B cell (primary cell): ENCODE results near the gene CDH18. TPM values are rescaled to one million over a fixed set of nuclear protein-coding genes. Genes with fewer than 3 reads are reported as not detected.

Experiments
- ATAC-seq: fragments of 200-7000 bp; cut with Tn5 transposase; one replicate; pipeline ENCODE4 v1.10.0; 2021; ENCODE audit warnings: low read depth, mild to moderate bottlenecking, moderate number of reproducible peaks, moderate library complexity
- CTCF ChIA-PET: fragments of 350-600 bp; sonication (Branson Sonifier 250); formaldehyde crosslinking; loops from one replicate; lab custom pipeline; 2021; ENCODE audit warnings: antibody characterized with exemption, inconsistent platforms; lab: Charles Lee
- POLR2A ChIA-PET: fragments of 350-600 bp; sonication (Branson Sonifier 250); formaldehyde crosslinking; loops from one replicate; lab custom pipeline; 2021; ENCODE audit warnings: antibody characterized with exemption; lab: Charles Lee
- DNase-seq: peaks from one replicate; pipeline ENCODE4 v3.0.0; 2013
- H2AFZ ChIP-seq: 2 replicates; pipeline ENCODE4 v1.6.1; 2012; ENCODE audit warnings: mild to moderate bottlenecking, low read depth, low read length; ENCODE audit not compliant: insufficient read depth, poor library complexity, severe bottlenecking
- H3K27ac ChIP-seq, 2 donors: 1 replicate in 1 of 2; 2 replicates in 1 of 2; pipeline ENCODE4 v1.5.1; 2012 to 2013; ENCODE audit warnings: low read length in 2 of 2, mild to moderate bottlenecking in 2 of 2, moderate library complexity in 1 of 2
- H3K27me3 ChIP-seq, 4 experiments: fragments of 200-600 bp in 1 of 4; sonication (generic) in 1 of 4; replicated peaks in 1 of 4; 1 replicate in 2 of 4; 2 replicates in 2 of 4; pipeline versions ENCODE4 v1.6.1 to v1.7.0; 2013 to 2016; ENCODE audit warnings: low read length in 3 of 4, mild to moderate bottlenecking in 2 of 4, mixed read lengths in 1 of 4, moderate library complexity in 1 of 4; ENCODE audit not compliant: insufficient read depth in 4 of 4, control insufficient read depth in 3 of 4; ENCODE audit errors: control extremely low read depth in 1 of 4
- H3K36me3 ChIP-seq, 2 experiments: replicated peaks in 1 of 2; 1 replicate in 1 of 2; 2 replicates in 1 of 2; pipeline versions ENCODE4 v1.6.1 to v1.7.1; 2013; ENCODE audit warnings: low read length in 1 of 2; ENCODE audit not compliant: insufficient read depth in 2 of 2, control insufficient read depth in 1 of 2; ENCODE audit errors: control extremely low read depth in 1 of 2, extremely low read depth in 1 of 2
- H3K4me1 ChIP-seq, 2 donors: fragments of 200-600 bp in 1 of 2; sonication (generic) in 1 of 2; 1 replicate in 1 of 2; 2 replicates in 1 of 2; pipeline versions ENCODE4 v1.5.1 to v1.6.1; 2013 to 2017; ENCODE audit warnings: low read length in 2 of 2; ENCODE audit not compliant: control insufficient read depth in 2 of 2, insufficient read depth in 2 of 2
- H3K4me2 ChIP-seq: replicated peaks from 2 replicates; pipeline ENCODE3; 2012; ENCODE audit warnings: mild to moderate bottlenecking, low read depth, low read length; ENCODE audit not compliant: poor library complexity, severe bottlenecking
- H3K4me3 ChIP-seq, 5 experiments: fragments of 200-600 bp in 1 of 5; sonication (generic) in 1 of 5; 1 replicate in 3 of 5; 2 replicates in 2 of 5; pipeline versions ENCODE4 v1.5.1 to v1.7.0; 2011 to 2016; ENCODE audit warnings: low read length in 4 of 5, mild to moderate bottlenecking in 4 of 5, low read depth in 2 of 5, control low read depth in 1 of 5, moderate library complexity in 1 of 5; ENCODE audit not compliant: insufficient read depth in 1 of 5; ENCODE audit errors: control extremely low read depth in 1 of 5, extremely low read depth in 1 of 5
- H3K79me2 ChIP-seq: fragments of 200-600 bp; sonication (generic); one replicate; pipeline ENCODE4 v1.6.0; 2016; ENCODE audit warnings: low read length; ENCODE audit not compliant: control insufficient read depth, insufficient read depth
- H3K9ac ChIP-seq: fragments of 200-600 bp; sonication (generic); 2 replicates; pipeline ENCODE4 v1.6.1; 2017; ENCODE audit warnings: mild to moderate bottlenecking, low read length, moderate library complexity
- H3K9me3 ChIP-seq, 3 donors: one replicate each; pipeline versions ENCODE4 v1.6.1 to v1.7.1; 2013; ENCODE audit warnings: low read length in 2 of 3; ENCODE audit not compliant: control insufficient read depth in 2 of 3, insufficient read depth in 1 of 3; ENCODE audit errors: control extremely low read depth in 1 of 3
- H4K20me1 ChIP-seq: 2 replicates; pipeline ENCODE4 v1.6.0; 2012; ENCODE audit warnings: mild to moderate bottlenecking, low read length; ENCODE audit not compliant: insufficient read depth, control insufficient read depth, poor library complexity, severe bottlenecking
- H3K27ac Mint-ChIP-seq: one replicate; pipeline ENCODE4 v1.8.0; 2021; ENCODE audit warnings: mixed read lengths
- H3K27me3 Mint-ChIP-seq: one replicate; pipeline ENCODE4 v1.8.0; 2021; ENCODE audit warnings: mixed read lengths
- H3K4me1 Mint-ChIP-seq: one replicate; pipeline ENCODE4 v1.8.0; 2021; ENCODE audit warnings: mixed read lengths
- H3K4me3 Mint-ChIP-seq: one replicate; pipeline ENCODE4 v1.8.0; 2021; ENCODE audit warnings: mixed read lengths
- H3K9me3 Mint-ChIP-seq: one replicate; pipeline ENCODE4 v1.8.0; 2022; ENCODE audit warnings: mixed read lengths; ENCODE audit not compliant: insufficient read depth
- EZH2 ChIP-seq: IDR thresholded peaks from 2 replicates; pipeline ENCODE4 v1.6.1; 2012; ENCODE audit warnings: borderline replicate concordance, low read depth, mild to moderate bottlenecking, moderate library complexity, low read length; ENCODE audit not compliant: insufficient read depth, poor library complexity, severe bottlenecking
- WGBS: methylation state at CpG from one replicate; pipeline ENCODE4 v1.1.5; 2013; ENCODE audit warnings: missing lambda C conversion rate; ENCODE audit not compliant: insufficient coverage; 5-methylcytosine and 5-hydroxymethylcytosine counted together
- intact Hi-C: fragments of 100-400 bp; cut with micrococcal nuclease; formaldehyde crosslinking; loops from one replicate; pipeline ENCODE4 v1.10.0; 2022
- polyA plus RNA-seq: library from polyadenylated mRNA; depleted of rRNA; stranded (reverse); fragments of >200 nt; gene quantifications from 2 replicates; pipeline ENCODE4 v1.2.3, GENCODE V29; 2012
- total RNA-seq, 2 donors: library from RNA; stranded (reverse); fragments of 120-200 nt in 1 of 2; gene quantifications; 1 replicate in 1 of 2; 2 replicates in 1 of 2; pipeline versions ENCODE4 v1.2.3 to v1.2.4, GENCODE V29; 2013 to 2022
- TF ChIP-seq, protein P1 (sequence below): fragments of 200-600 bp; IDR thresholded peaks from one replicate; pipeline ENCODE4 v1.8.0; 2022; ENCODE audit warnings: antibody characterized with exemption, mild to moderate bottlenecking

The CDH18 gene
- total and polyA plus RNA-seq, 2 donors (not counting 1 experiment from before 2014, with no cell fraction given) = not detected

DNA sequence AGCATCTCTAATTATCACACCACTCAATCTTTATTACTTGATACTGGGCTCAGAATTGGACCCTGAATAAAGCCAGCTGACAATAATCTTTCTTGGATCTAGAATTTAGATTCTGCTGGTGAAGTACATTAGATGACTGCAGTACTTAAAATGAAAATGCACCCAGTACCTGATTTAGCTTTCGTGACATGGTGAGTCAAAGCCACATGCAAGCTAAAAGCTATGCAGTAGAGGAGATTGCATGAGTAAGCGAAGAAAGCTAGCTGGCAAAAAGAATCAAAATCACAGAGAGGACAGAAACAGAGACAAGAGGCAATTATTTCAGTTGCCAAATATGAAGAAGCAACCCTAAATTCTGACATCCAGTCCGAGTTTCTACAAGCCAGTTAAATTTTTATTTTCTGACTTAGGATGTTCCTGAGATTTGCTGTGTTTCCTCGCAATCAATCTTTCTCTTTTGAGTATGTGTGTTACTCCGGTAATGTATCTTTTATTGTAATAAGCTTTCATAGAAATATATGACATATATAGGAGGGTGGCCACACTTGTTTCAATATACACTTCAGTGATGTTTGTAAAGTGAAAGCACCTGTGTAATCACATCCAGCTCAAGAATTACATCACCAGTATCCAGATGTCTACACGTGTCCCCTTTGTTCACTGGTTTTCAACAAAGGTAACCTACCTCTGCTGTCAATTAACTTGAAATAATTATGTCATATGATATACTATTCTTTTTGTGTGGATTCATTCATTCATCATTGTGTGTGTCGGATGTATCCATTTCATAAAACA is 101.7 kb downstream of the CDH18 start:
- Histone ChIP-seq H3K4me3 (no peak overlapping the region), H3K9ac (no peak overlapping the region), H3K27ac (no peak overlapping the region), H3K9me3 (no peaks in the 10 kb centered on the region), H4K20me1 (no peaks in the 10 kb centered on the region), H2AFZ (no peak overlapping the region), H3K79me2 (no peaks in the 10 kb centered on the region), H3K36me3 (no peaks in the 10 kb centered on the region), H3K4me1 (no peaks in the 10 kb centered on the region), H3K27me3 (no peaks in the 10 kb centered on the region), H3K4me2 (no peak overlapping the region)
- H3K4me1 Mint-ChIP-seq = no peaks in the 10 kb centered on the region
- ATAC-seq = no peak
- no peak overlapping the region for H3K27ac Mint-ChIP-seq
- H3K4me3 Mint-ChIP-seq = no peak overlapping the region
- no peak for DNase-seq
- CTCF ChIA-PET = no interaction called here
- WGBS = 91% methylated on average over 2 of the region's 7 CpGs
- POLR2A ChIA-PET = no interaction called here
- TF ChIP-seq EZH2 = no peak
- TF ChIP-seq, protein P1, sequence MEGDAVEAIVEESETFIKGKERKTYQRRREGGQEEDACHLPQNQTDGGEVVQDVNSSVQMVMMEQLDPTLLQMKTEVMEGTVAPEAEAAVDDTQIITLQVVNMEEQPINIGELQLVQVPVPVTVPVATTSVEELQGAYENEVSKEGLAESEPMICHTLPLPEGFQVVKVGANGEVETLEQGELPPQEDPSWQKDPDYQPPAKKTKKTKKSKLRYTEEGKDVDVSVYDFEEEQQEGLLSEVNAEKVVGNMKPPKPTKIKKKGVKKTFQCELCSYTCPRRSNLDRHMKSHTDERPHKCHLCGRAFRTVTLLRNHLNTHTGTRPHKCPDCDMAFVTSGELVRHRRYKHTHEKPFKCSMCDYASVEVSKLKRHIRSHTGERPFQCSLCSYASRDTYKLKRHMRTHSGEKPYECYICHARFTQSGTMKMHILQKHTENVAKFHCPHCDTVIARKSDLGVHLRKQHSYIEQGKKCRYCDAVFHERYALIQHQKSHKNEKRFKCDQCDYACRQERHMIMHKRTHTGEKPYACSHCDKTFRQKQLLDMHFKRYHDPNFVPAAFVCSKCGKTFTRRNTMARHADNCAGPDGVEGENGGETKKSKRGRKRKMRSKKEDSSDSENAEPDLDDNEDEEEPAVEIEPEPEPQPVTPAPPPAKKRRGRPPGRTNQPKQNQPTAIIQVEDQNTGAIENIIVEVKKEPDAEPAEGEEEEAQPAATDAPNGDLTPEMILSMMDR = no peak
- H3K9me3 Mint-ChIP-seq = no peaks in the 10 kb centered on the region
- H3K27me3 Mint-ChIP-seq = no peaks in the 10 kb centered on the region
- intact Hi-C loops = no loop called here

DNA sequence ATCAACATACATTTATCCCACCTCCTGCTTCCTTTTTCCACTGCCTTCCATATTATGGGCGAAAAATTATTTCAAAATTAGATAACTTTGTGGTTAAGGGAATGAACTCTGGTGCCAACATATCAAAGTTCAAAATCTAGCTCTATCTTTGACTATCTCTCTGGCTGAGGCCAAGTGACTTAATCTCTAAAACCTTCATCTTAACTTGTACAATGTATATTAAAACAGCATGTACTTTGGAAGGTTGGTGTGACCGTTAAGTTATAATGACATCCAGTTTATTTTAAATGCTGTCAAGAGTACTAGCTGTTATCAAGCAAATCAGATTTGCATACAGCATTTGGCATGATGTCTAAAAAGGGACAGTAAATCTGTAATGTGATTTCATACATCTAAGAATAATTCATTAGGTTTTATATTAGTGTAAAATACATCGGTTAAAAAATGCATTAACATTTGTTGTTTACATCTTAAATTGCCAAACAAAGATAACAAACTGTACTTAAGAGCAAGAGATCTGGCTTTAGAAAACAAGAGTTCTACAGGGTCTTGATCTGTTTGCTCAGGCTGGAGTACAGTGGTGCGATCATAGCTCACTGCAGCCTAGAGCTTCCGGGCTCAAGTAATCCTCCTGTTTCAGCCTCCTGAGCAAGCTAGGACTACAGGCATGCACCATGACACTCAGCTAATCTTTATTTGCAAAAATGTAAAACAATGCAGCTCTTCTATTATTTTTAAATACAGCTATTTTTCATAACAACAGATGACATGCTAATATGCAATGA is 102.8 kb downstream of the CDH18 start:
- Histone ChIP-seq H3K36me3 (no peaks in the 10 kb centered on the region), H3K4me3 (no peak overlapping the region), H3K9me3 (no peaks in the 10 kb centered on the region), H3K27ac (no peak overlapping the region), H4K20me1 (no peaks in the 10 kb centered on the region), H2AFZ (no peak overlapping the region), H3K4me1 (no peaks in the 10 kb centered on the region), H3K9ac (no peak overlapping the region), H3K27me3 (no peaks in the 10 kb centered on the region), H3K79me2 (no peaks in the 10 kb centered on the region), H3K4me2 (no peak overlapping the region)
- Mint-ChIP-seq H3K27me3 (no peaks in the 10 kb centered on the region), H3K4me1 (no peaks in the 10 kb centered on the region), H3K27ac (no peak overlapping the region), H3K4me3 (no peak overlapping the region), H3K9me3 (no peaks in the 10 kb centered on the region)
- CTCF ChIA-PET = no interaction called here
- POLR2A ChIA-PET = no interaction called here
- DNase-seq (no peak), ATAC-seq (no peak)
- WGBS = 100% methylated on average over 1 of the region's 5 CpGs
- no peak for TF ChIP-seq EZH2
- TF ChIP-seq, protein P1 = no peak
- intact Hi-C loops = no loop called here
